Measurements from ENCODE around the gene GRB2. TPM values are rescaled to one million over a fixed set of nuclear protein-coding genes. Genes with fewer than 3 reads are reported as not detected.

GRB2 gene
- total RNA-seq, 1 experiment from 2014 or later, result 79.7 TPM

DNA sequence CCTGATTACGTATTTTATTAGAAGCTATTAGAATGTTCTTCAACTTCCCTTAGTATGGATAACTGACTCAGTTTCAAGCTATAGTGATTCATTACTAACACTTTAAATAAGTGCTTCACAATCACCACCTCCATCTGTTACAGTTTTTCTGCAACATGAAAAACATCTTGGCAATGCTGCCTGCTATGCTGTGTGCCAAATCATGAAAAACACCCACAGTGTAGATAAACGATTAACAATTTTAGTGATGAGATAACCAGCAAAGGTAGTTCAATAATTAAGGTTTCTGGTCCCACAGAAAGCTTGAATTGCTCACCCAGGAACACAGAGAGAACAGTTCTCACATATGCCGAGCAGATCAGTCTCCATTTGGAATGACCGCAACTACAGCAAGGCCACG lies 64.8 kb downstream of the GRB2 start:
- TF ChIP-seq, protein P1, sequence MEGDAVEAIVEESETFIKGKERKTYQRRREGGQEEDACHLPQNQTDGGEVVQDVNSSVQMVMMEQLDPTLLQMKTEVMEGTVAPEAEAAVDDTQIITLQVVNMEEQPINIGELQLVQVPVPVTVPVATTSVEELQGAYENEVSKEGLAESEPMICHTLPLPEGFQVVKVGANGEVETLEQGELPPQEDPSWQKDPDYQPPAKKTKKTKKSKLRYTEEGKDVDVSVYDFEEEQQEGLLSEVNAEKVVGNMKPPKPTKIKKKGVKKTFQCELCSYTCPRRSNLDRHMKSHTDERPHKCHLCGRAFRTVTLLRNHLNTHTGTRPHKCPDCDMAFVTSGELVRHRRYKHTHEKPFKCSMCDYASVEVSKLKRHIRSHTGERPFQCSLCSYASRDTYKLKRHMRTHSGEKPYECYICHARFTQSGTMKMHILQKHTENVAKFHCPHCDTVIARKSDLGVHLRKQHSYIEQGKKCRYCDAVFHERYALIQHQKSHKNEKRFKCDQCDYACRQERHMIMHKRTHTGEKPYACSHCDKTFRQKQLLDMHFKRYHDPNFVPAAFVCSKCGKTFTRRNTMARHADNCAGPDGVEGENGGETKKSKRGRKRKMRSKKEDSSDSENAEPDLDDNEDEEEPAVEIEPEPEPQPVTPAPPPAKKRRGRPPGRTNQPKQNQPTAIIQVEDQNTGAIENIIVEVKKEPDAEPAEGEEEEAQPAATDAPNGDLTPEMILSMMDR (IDR thresholded peaks at IDR 0.05; ENCODE audit: unreplicated experiment), result no peak
- Mint-ChIP-seq H3K27ac (ENCODE audit: unreplicated experiment) (no peak overlapping the region), H3K9me3 (ENCODE audit: low read depth, unreplicated experiment) (no peaks in the 10 kb centered on the region), H3K27me3 (ENCODE audit: unreplicated experiment) (no peaks in the 10 kb centered on the region), H3K4me3 (ENCODE audit: low read depth, unreplicated experiment) (no peak overlapping the region), H3K4me1 (ENCODE audit: low read depth, unreplicated experiment) (peaks cover 24% of the 10 kb centered on the region), H3K36me3 (ENCODE audit: insufficient read depth, unreplicated experiment) (peaks cover 5% of the 10 kb centered on the region)
- BruUV-seq (replicated peaks), result no TSS peak
- DNase-seq, result no peak
- intact Hi-C loops (cut with micrococcal nuclease; ENCODE audit: unreplicated experiment), result no loop called here
- CTCF ChIA-PET, result interaction anchor here (1.2 kb wide), 1 partner anchor 53 kb away, joined by 7 read pairs; no protein-coding TSS in a partner anchor

DNA sequence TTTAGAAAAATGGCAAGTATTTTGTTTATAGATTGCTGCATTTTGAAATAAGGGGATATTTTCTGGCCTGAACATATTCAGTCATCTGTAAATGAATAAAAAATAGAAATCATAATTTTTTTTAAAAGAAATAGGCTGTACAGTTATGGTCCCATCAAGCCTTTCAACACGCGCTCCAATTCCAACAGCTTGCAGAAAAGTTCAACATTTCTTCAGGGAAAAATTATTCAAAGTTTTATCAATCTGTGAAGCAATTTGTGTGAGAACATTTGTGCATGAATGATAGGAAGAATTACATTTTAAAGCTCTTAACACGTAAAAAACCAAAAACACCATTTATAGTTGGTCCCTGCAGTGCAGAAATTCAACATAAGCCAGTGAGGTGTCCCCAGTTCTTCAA lies 65.5 kb downstream of the GRB2 start:
- Mint-ChIP-seq H3K27me3 (ENCODE audit: unreplicated experiment) (no peaks in the 10 kb centered on the region), H3K4me3 (ENCODE audit: low read depth, unreplicated experiment) (no peak overlapping the region)
- no TSS peak for BruUV-seq (replicated peaks)

DNA sequence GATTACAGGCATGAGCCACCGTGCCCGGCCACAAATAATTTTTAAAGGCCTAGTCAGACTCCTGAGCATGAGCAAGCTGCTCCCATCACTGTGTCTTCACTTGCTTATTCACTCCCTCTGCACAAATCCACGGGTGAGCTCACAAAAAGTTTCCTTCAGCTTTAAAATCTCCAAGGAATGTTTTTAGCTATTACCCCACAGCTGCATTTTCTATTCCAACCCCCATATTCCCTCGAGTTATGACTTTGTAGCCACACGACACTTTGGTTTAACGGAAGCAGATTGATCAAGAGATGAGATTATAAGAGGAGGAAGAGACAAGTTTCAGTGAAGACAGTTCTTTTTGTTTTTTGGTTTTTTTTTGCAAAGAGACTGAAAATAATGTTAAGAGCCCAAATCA lies 67.1 kb downstream of the GRB2 start:
- Mint-ChIP-seq H3K27ac (ENCODE audit: unreplicated experiment) (no peak overlapping the region), H3K27me3 (ENCODE audit: unreplicated experiment) (no peaks in the 10 kb centered on the region), H3K36me3 (ENCODE audit: insufficient read depth, unreplicated experiment) (no peaks in the 10 kb centered on the region), H3K4me1 (ENCODE audit: low read depth, unreplicated experiment) (peaks cover 15% of the 10 kb centered on the region), H3K4me3 (ENCODE audit: low read depth, unreplicated experiment) (no peak overlapping the region), H3K9me3 (ENCODE audit: low read depth, unreplicated experiment) (no peaks in the 10 kb centered on the region)
- CTCF ChIA-PET, result interaction anchor here (0.8 to 1.4 kb wide), 2 partner anchors 14 to 15 kb away, joined by 3 read pairs; no protein-coding TSS in a partner anchor
- TF ChIP-seq, protein P1 (IDR thresholded peaks at IDR 0.05; ENCODE audit: unreplicated experiment), result no peak
- BruUV-seq (replicated peaks), result no TSS peak
- DNase-seq, result no peak
- intact Hi-C loops (cut with micrococcal nuclease; ENCODE audit: unreplicated experiment), result no loop called here

More for the DNA sequence above, 65.5 kb downstream of the GRB2 start:
- Mint-ChIP-seq H3K27ac (ENCODE audit: unreplicated experiment) (no peak overlapping the region), H3K36me3 (ENCODE audit: insufficient read depth, unreplicated experiment) (peaks cover under 1% of the 10 kb centered on the region), H3K9me3 (ENCODE audit: low read depth, unreplicated experiment) (no peaks in the 10 kb centered on the region), H3K4me1 (ENCODE audit: low read depth, unreplicated experiment) (peaks cover 17% of the 10 kb centered on the region)
- DNase-seq, result no peak
- intact Hi-C loops (cut with micrococcal nuclease; ENCODE audit: unreplicated experiment), result no loop called here
- CTCF ChIA-PET, result interaction anchor here (0.7 to 1.2 kb wide), 2 partner anchors 54 to 69 kb away, joined by 3 to 7 read pairs; partner anchors contain the start of gene MIF4GD
- TF ChIP-seq, protein P1 (IDR thresholded peaks at IDR 0.05; ENCODE audit: unreplicated experiment), result no peak

DNA sequence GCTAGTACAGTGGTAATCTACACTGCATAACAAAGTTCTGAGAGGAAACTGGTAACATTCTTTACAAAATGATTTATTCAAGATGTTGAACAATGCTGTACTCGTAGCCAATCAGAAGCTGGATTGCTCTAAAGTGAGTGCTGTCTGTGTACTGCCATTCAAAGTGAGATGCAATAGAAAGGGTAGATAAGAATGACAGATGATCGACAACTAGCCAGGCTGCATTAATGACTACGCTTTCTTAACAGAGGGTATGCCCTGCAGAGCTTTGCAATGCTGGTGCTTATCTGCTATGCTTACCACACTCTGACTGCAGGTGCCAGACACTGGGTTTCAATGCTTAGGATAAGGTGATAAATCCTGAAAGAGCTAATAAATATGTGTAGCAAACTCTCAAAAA lies 70.2 kb downstream of the GRB2 start:
- Mint-ChIP-seq H3K4me1 (ENCODE audit: low read depth, unreplicated experiment) (no peaks in the 10 kb centered on the region), H3K27ac (ENCODE audit: unreplicated experiment) (no peak overlapping the region), H3K4me3 (ENCODE audit: low read depth, unreplicated experiment) (no peak overlapping the region), H3K27me3 (ENCODE audit: unreplicated experiment) (no peaks in the 10 kb centered on the region), H3K36me3 (ENCODE audit: insufficient read depth, unreplicated experiment) (no peaks in the 10 kb centered on the region), H3K9me3 (ENCODE audit: low read depth, unreplicated experiment) (no peaks in the 10 kb centered on the region)
- CTCF ChIA-PET, result no interaction called here
- intact Hi-C loops (cut with micrococcal nuclease; ENCODE audit: unreplicated experiment), result no loop called here
- DNase-seq, result no peak
- BruUV-seq (replicated peaks), result no TSS peak
- TF ChIP-seq, protein P1 (IDR thresholded peaks at IDR 0.05; ENCODE audit: unreplicated experiment), result no peak
